Spleen (tissue), 11 donors: Measurements from ENCODE around the gene LMF1. TPM values are rescaled to one million over a fixed set of nuclear protein-coding genes. Genes with fewer than 3 reads are reported as not detected.
"Not testable (repeated sequence)": the region's sequence is repeated elsewhere in the genome, so short reads cannot be mapped to it uniquely, and the experiment has no call there.

Source experiments
- DNase-seq: peaks from one replicate; pipeline ENCODE4 v3.0.0-alpha.2; 2020
- H3K27ac ChIP-seq, 8 donors: fragments of 200-600 bp; sonication (generic) in 7 of 8; 1 replicate in 4 of 8; 2 replicates in 4 of 8; pipeline versions ENCODE4 v1.5.0 to v1.8.0; 2016 to 2021; ENCODE audit warnings: inconsistent platforms in 4 of 8, mild to moderate bottlenecking in 4 of 8, moderate library complexity in 1 of 8
- H3K27me3 ChIP-seq, 7 donors: fragments of 200-600 bp; sonication (generic) in 6 of 7; replicated peaks in 1 of 7; 1 replicate in 4 of 7; 2 replicates in 3 of 7; pipeline versions ENCODE4 v1.5.0 to v1.8.0; 2016 to 2021; ENCODE audit warnings: inconsistent platforms in 3 of 7, mild to moderate bottlenecking in 1 of 7
- H3K36me3 ChIP-seq, 6 donors: fragments of 200-600 bp; sonication (generic) in 5 of 6; 1 replicate in 4 of 6; 2 replicates in 2 of 6; pipeline versions ENCODE4 v1.5.0 to v1.8.0; 2016 to 2021; ENCODE audit warnings: inconsistent platforms in 2 of 6
- H3K4me1 ChIP-seq, 6 donors: fragments of 200-600 bp; sonication (generic) in 5 of 6; 1 replicate in 3 of 6; 2 replicates in 3 of 6; pipeline versions ENCODE4 v1.5.0 to v1.8.0; 2016 to 2021; ENCODE audit warnings: inconsistent platforms in 3 of 6
- H3K4me3 ChIP-seq, 8 donors: fragments of 200-600 bp; sonication (generic) in 7 of 8; 1 replicate in 4 of 8; 2 replicates in 4 of 8; pipeline versions ENCODE4 v1.5.0 to v1.8.0; 2016 to 2021; ENCODE audit warnings: inconsistent platforms in 4 of 8, mild to moderate bottlenecking in 4 of 8, moderate library complexity in 2 of 8
- H3K9me3 ChIP-seq, 8 donors: fragments of 200-600 bp; sonication (generic) in 7 of 8; 1 replicate in 4 of 8; 2 replicates in 4 of 8; pipeline versions ENCODE4 v1.5.0 to v1.8.0; 2016 to 2021; ENCODE audit warnings: inconsistent platforms in 4 of 8
- CTCF ChIP-seq, 11 experiments: fragments of 200-600 bp in 7 of 11; fragments of 450-650 bp in 4 of 11; sonication (generic) in 4 of 11; IDR thresholded peaks in 8 of 11; conservative IDR thresholded peaks in 3 of 11; 1 replicate in 7 of 11; 2 replicates in 4 of 11; pipeline versions ENCODE4 v1.4.0 to v1.8.0; 2016 to 2021; ENCODE audit warnings: antibody characterized with exemption in 11 of 11, inconsistent platforms in 4 of 11, mild to moderate bottlenecking in 1 of 11
- POLR2A ChIP-seq, 3 donors: fragments of 450-650 bp; IDR thresholded peaks; one replicate each; pipeline ENCODE4 v1.5.1; 2017; ENCODE audit warnings: antibody characterized with exemption in 3 of 3, mild to moderate bottlenecking in 1 of 3
- POLR2AphosphoS5 ChIP-seq, 3 donors: sonication (generic); formaldehyde crosslinking; IDR thresholded peaks; one replicate each; pipeline ENCODE4 v1.5.1; 2017; ENCODE audit warnings: antibody characterized with exemption in 3 of 3
- WGBS, 5 donors: extraction: QIAGEN DNeasy Blood & Tissue Kit in 3 of 5; methylation state at CpG; one replicate each; pipeline versions ENCODE4 v1.1.5 to v1.1.7; 2013 to 2018; 5-methylcytosine and 5-hydroxymethylcytosine counted together
- intact Hi-C: fragments of 100-400 bp; cut with DNase I; formaldehyde crosslinking; loops from one replicate; pipeline ENCODE4 v1.15.0; 2023; ENCODE audit warnings: low total_unique reads
- polyA plus RNA-seq, 3 donors: library from polyadenylated mRNA; stranded (reverse); fragments of 200-250 nt; gene quantifications; one replicate each; pipeline ENCODE4 v1.2.1, GENCODE V29; 2013
- total RNA-seq, 7 donors: library from RNA; depleted of rRNA in 3 of 7; stranded (reverse); fragments of >200 nt in 3 of 7; fragmentation: NEBNext Ultra II Directional in 4 of 7; extraction: Animal tissue kit (Norgen Biotek cat#: 25700) in 4 of 7; gene quantifications; one replicate each; pipeline versions ENCODE4 v1.1.0 to v1.2.1, GENCODE V29; 2016 to 2021
- donor health status: healthy with polysubstance abuse.
- donor health status: DM: no; HTN: no; CAD: no; lungs with moderate emphysema.
- donor health status: DM: no; HTN: no; CAD: no.
- donor health status: Bipolar disorder and iron deficiency.
- donor health status: healthy.
- donor health status: DM: no; HTN: no; CAD: no.
- donor health status: DM: yes; HTN: yes; CAD: no.

Gene LMF1
- total and polyA plus RNA-seq, 10 donors = 10.4 to 57.6 (median 32.5) TPM

GRCh38 chr16:820748-821147, 150.0 kb downstream of the LMF1 start:
- peaks cover 0 to 100% (median 43%) of the 10 kb centered on the region in 7 donors for H3K27me3 ChIP-seq
- intact Hi-C loops = no loop called here
- H3K4me3 ChIP-seq = no peak overlapping the region
- H3K27ac ChIP-seq = no peak overlapping the region
- TF ChIP-seq POLR2AphosphoS5 (IDR thresholded peaks at IDR 0.05) (no peak), POLR2A (IDR thresholded peaks at IDR 0.05) (no peak), CTCF (IDR thresholded peaks at IDR 0.05 in 8 of 11, conservative IDR thresholded peaks at IDR 0.05 in 3 of 11) (no peak)
- H3K4me1 ChIP-seq = peaks cover 0 to 20% (median 6%) of the 10 kb centered on the region in 6 donors
- WGBS, 5 donors = 88 to 93% (median 91%) methylated on average over 12 of the region's 12 CpGs
- no peak for DNase-seq
- no peaks in the 10 kb centered on the region for H3K9me3 ChIP-seq
- H3K36me3 ChIP-seq = no peaks in the 10 kb centered on the region

- intact Hi-C loops, H3K9me3 ChIP-seq: not testable (repeated sequence)
- 29 to 50% (median 35%) methylated on average over 10 of the region's 10 CpGs for WGBS, 5 donors
These were observed 150.8 kb downstream of the LMF1 start for GRCh38 chr16:820044-820408.

GRCh38 chr16:819336-820043, 151.3 kb downstream of the LMF1 start:
- no peak overlapping the region for H3K4me3 ChIP-seq
- peaks cover 0 to 100% (median 43%) of the 10 kb centered on the region in 7 donors for H3K27me3 ChIP-seq
- peaks cover 0 to 7% (median 0%) of the 10 kb centered on the region in 6 donors for H3K4me1 ChIP-seq
- H3K9me3 ChIP-seq = no peaks in the 10 kb centered on the region
- no peak overlapping the region for H3K27ac ChIP-seq
- WGBS, 5 donors = 13 to 47% (median 23%) methylated on average over 22 to 23 of the region's 23 CpGs
- intact Hi-C loops = loop anchor here (10.0 kb wide), 1 partner anchor 155 kb away; the partner anchor contains the start of gene LMF1
- TF ChIP-seq POLR2AphosphoS5 (IDR thresholded peaks at IDR 0.05) (no peak), POLR2A (IDR thresholded peaks at IDR 0.05) (no peak), CTCF (IDR thresholded peaks at IDR 0.05 in 8 of 11, conservative IDR thresholded peaks at IDR 0.05 in 3 of 11) (no peak)
- no peak for DNase-seq
- H3K36me3 ChIP-seq = no peaks in the 10 kb centered on the region

More at GRCh38 chr16:820044-820408, 150.8 kb downstream of the LMF1 start:
- Histone ChIP-seq H3K4me1 (peaks cover 0 to 12% (median 1%) of the 10 kb centered on the region in 6 donors), H3K27me3 (peaks cover 0 to 100% (median 43%) of the 10 kb centered on the region in 7 donors)
- H3K4me3 ChIP-seq, H3K36me3 ChIP-seq, DNase-seq, H3K27ac ChIP-seq: not testable (repeated sequence)

- H3K4me1 ChIP-seq = peaks cover 3 to 12% (median 4%) of the 10 kb centered on the region in 6 donors
- WGBS, 5 donors = 68 to 83% (median 73%) methylated on average over 2 of the region's 2 CpGs
- no peak overlapping the region for H3K27ac ChIP-seq
- H3K27me3 ChIP-seq = peaks cover 0 to 100% (median 50%) of the 10 kb centered on the region in 7 donors
- no peaks in the 10 kb centered on the region for H3K36me3 ChIP-seq
- no peaks in the 10 kb centered on the region for H3K9me3 ChIP-seq
- no peak for TF ChIP-seq POLR2A (IDR thresholded peaks at IDR 0.05)
- TF ChIP-seq POLR2AphosphoS5 (IDR thresholded peaks at IDR 0.05) = no peak
- no peak for DNase-seq
- intact Hi-C loops = loop anchor here (10.0 kb wide), 1 partner anchor 156 kb away; the partner anchor contains the start of gene LMF1
- H3K4me3 ChIP-seq = no peak overlapping the region
These were observed 152.2 kb downstream of the LMF1 start for GRCh38 chr16:818592-818991.

- peaks cover 0 to 100% (median 54%) of the 10 kb centered on the region in 7 donors for H3K27me3 ChIP-seq
These were observed 152.7 kb downstream of the LMF1 start for GRCh38 chr16:818132-818531.

More at GRCh38 chr16:818132-818531, 152.7 kb downstream of the LMF1 start:
- Histone ChIP-seq H3K36me3 (no peaks in the 10 kb centered on the region), H3K27ac (no peak overlapping the region), H3K9me3 (no peaks in the 10 kb centered on the region), H3K4me1 (peaks cover 3 to 16% (median 9%) of the 10 kb centered on the region in 6 donors), H3K4me3 (no peak overlapping the region)
- no peak for TF ChIP-seq POLR2AphosphoS5 (IDR thresholded peaks at IDR 0.05)
- no peak for TF ChIP-seq CTCF (IDR thresholded peaks at IDR 0.05 in 8 of 11, conservative IDR thresholded peaks at IDR 0.05 in 3 of 11)
- TF ChIP-seq POLR2A (IDR thresholded peaks at IDR 0.05) = no peak
- 73 to 85% (median 81%) methylated on average over 8 of the region's 8 CpGs for WGBS, 5 donors
- intact Hi-C loops = loop anchor here (10.0 kb wide), 1 partner anchor 157 kb away; the partner anchor contains the start of gene LMF1
- no peak for DNase-seq
